Colon (tissue), 2 donors: ENCODE results near the gene G0S2.
"Not testable (repeated sequence)": the region's sequence is repeated elsewhere in the genome, so short reads cannot be mapped to it uniquely, and the experiment has no call there.

ENCODE experiments used
- FAIRE-seq: peaks from 2 replicates; lab custom pipeline; 2012; peaks lifted over from hg19 to GRCh38; lab: Jason Lieb, UNC
- donor health status: control.
- donor health status: control.

Gene G0S2

GRCh38 chr1:209678981-209679539, 3.8 kb downstream of the G0S2 start:
- FAIRE-seq, result no peak

GRCh38 chr1:209685821-209686220, 10.6 kb downstream of the G0S2 start:
- no peak for FAIRE-seq

- no peak for FAIRE-seq
Measured at GRCh38 chr1:209686322-209686721, 11.1 kb downstream of the G0S2 start.

GRCh38 chr1:209688746-209689234, 13.6 kb downstream of the G0S2 start:
- no peak for FAIRE-seq

- FAIRE-seq, result no peak
Measured at GRCh38 chr1:209689477-209689876, 14.3 kb downstream of the G0S2 start.

- FAIRE-seq, result no peak
Measured at GRCh38 chr1:209691237-209691636, 16.0 kb downstream of the G0S2 start.

- FAIRE-seq, result no peak
Measured at GRCh38 chr1:209692296-209692695, 17.1 kb downstream of the G0S2 start.

- no peak for FAIRE-seq
Measured at GRCh38 chr1:209692745-209693504, 17.7 kb downstream of the G0S2 start.

- FAIRE-seq, result no peak
Measured at GRCh38 chr1:209696673-209697072, 21.5 kb downstream of the G0S2 start.

- no peak for FAIRE-seq
Measured at GRCh38 chr1:209697126-209697525, 21.9 kb downstream of the G0S2 start.

- not testable (repeated sequence) for FAIRE-seq
Measured at GRCh38 chr1:209700686-209701085, 25.5 kb downstream of the G0S2 start.

- no peak for FAIRE-seq
Measured at GRCh38 chr1:209702832-209703231, 27.6 kb downstream of the G0S2 start.

GRCh38 chr1:209703834-209704504, 28.8 kb downstream of the G0S2 start:
- FAIRE-seq, result no peak

- no peak for FAIRE-seq
Measured at GRCh38 chr1:209704584-209704983, 29.4 kb downstream of the G0S2 start, which contains the start of gene HSD11B1. HSD11B1 (plus strand) TSS chr1:209704846; CDS start chr1:209704943, 97 bp downstream.

- FAIRE-seq, result no peak
Measured at GRCh38 chr1:209705033-209705598, 29.9 kb downstream of the G0S2 start.

GRCh38 chr1:209706622-209707021, 31.4 kb downstream of the G0S2 start:
- no peak for FAIRE-seq

GRCh38 chr1:209707308-209707707, 32.1 kb downstream of the G0S2 start:
- no peak for FAIRE-seq

GRCh38 chr1:209708297-209708696, 33.1 kb downstream of the G0S2 start:
- no peak for FAIRE-seq

GRCh38 chr1:209710093-209710492, 34.9 kb downstream of the G0S2 start:
- FAIRE-seq, result no peak

- no peak for FAIRE-seq
Measured at GRCh38 chr1:209710847-209711246, 35.6 kb downstream of the G0S2 start.

GRCh38 chr1:209714338-209714737, 39.1 kb downstream of the G0S2 start:
- FAIRE-seq, result no peak

GRCh38 chr1:209715314-209715713, 40.1 kb downstream of the G0S2 start:
- FAIRE-seq, result no peak

GRCh38 chr1:209717818-209718217, 42.6 kb downstream of the G0S2 start:
- FAIRE-seq, result no peak
